ENCODE data around the gene ZNF827.

GRCh38 chr4:145888393-145888792 is 50.2 kb downstream of the ZNF827 start:
- TF ChIP-seq CTCF (IDR thresholded peaks at IDR 0.05 in 8 of 11, conservative IDR thresholded peaks at IDR 0.05 in 3 of 11) (no peak), POLR2AphosphoS5 (IDR thresholded peaks at IDR 0.05) (no peak)

Data from spleen (tissue), 7 donors.